ENCODE data around the gene DNAH12.

DNA sequence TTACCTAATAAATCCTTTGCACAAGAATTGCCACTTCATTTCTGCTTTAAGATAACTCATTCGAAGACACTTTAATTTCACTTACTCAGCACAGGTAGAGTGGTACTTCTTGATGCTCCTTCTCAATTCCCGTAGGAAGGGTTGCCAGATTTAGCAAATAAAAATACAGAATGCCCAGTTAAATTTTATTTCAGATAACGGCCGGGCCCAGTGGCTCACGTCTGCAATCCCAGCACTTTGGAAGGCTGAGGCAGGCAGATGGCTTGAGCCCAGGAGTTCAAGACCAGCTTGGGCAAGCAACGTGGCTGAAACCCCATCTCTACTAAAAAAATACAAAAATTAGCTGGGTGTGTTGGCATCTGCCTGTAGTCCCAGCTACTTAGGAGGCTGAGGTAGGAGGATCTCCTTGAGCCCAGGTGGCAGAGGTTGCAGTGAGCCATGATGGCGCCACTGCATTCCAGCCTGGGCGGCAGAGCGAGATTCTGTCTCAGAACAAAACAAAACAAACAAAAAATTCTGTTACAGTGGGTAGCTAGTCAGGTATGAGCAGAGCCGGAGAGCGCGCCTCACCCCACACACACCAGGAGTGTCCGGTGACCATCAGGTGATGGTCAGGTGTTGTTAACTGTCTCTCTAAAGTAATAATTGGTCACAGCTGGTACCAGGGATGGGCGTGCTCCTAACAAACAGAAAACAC lies 92.8 kb downstream of the DNAH12 start:
- TF ChIP-seq, protein P1, sequence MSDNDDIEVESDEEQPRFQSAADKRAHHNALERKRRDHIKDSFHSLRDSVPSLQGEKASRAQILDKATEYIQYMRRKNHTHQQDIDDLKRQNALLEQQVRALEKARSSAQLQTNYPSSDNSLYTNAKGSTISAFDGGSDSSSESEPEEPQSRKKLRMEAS (IDR thresholded peaks at IDR 0.05): no peak
- TF ChIP-seq EZH2 (IDR thresholded peaks at IDR 0.05): no peak
- TF ChIP-seq CEBPB (IDR thresholded peaks at IDR 0.05; ENCODE audit: low read depth): no peak
- TF ChIP-seq, protein P2, sequence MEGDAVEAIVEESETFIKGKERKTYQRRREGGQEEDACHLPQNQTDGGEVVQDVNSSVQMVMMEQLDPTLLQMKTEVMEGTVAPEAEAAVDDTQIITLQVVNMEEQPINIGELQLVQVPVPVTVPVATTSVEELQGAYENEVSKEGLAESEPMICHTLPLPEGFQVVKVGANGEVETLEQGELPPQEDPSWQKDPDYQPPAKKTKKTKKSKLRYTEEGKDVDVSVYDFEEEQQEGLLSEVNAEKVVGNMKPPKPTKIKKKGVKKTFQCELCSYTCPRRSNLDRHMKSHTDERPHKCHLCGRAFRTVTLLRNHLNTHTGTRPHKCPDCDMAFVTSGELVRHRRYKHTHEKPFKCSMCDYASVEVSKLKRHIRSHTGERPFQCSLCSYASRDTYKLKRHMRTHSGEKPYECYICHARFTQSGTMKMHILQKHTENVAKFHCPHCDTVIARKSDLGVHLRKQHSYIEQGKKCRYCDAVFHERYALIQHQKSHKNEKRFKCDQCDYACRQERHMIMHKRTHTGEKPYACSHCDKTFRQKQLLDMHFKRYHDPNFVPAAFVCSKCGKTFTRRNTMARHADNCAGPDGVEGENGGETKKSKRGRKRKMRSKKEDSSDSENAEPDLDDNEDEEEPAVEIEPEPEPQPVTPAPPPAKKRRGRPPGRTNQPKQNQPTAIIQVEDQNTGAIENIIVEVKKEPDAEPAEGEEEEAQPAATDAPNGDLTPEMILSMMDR (IDR thresholded peaks at IDR 0.05 in 2 of 3, conservative IDR thresholded peaks at IDR 0.05 in 1 of 3; ENCODE audit: borderline replicate concordance in 1 of 3, insufficient read depth in 1 of 3, low read depth in 2 of 3, low read length in 2 of 3): no peak
- no peak for TF ChIP-seq SRF (IDR thresholded peaks at IDR 0.05; ENCODE audit: low read depth)
- TF ChIP-seq POLR2A (IDR thresholded peaks at IDR 0.05; ENCODE audit: borderline replicate concordance, extremely low read depth, insufficient read depth, insufficient read length): no peak
- TF ChIP-seq YY1 (IDR thresholded peaks at IDR 0.05; ENCODE audit: extremely low read depth, insufficient replicate concordance, low read depth, low read length): no peak
- TF ChIP-seq, protein P3, sequence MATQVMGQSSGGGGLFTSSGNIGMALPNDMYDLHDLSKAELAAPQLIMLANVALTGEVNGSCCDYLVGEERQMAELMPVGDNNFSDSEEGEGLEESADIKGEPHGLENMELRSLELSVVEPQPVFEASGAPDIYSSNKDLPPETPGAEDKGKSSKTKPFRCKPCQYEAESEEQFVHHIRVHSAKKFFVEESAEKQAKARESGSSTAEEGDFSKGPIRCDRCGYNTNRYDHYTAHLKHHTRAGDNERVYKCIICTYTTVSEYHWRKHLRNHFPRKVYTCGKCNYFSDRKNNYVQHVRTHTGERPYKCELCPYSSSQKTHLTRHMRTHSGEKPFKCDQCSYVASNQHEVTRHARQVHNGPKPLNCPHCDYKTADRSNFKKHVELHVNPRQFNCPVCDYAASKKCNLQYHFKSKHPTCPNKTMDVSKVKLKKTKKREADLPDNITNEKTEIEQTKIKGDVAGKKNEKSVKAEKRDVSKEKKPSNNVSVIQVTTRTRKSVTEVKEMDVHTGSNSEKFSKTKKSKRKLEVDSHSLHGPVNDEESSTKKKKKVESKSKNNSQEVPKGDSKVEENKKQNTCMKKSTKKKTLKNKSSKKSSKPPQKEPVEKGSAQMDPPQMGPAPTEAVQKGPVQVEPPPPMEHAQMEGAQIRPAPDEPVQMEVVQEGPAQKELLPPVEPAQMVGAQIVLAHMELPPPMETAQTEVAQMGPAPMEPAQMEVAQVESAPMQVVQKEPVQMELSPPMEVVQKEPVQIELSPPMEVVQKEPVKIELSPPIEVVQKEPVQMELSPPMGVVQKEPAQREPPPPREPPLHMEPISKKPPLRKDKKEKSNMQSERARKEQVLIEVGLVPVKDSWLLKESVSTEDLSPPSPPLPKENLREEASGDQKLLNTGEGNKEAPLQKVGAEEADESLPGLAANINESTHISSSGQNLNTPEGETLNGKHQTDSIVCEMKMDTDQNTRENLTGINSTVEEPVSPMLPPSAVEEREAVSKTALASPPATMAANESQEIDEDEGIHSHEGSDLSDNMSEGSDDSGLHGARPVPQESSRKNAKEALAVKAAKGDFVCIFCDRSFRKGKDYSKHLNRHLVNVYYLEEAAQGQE (IDR thresholded peaks at IDR 0.05; ENCODE audit: low read depth): no peak
- TF ChIP-seq SIN3A (IDR thresholded peaks at IDR 0.05; ENCODE audit: low read depth): no peak
- no peak for TF ChIP-seq RAD21 (IDR thresholded peaks at IDR 0.05; ENCODE audit: low read depth)

Data from HCT116 (cell line).